ENCODE measurements around the gene CASZ1. TPM values are rescaled to one million over a fixed set of nuclear protein-coding genes. Genes with fewer than 3 reads are reported as not detected.

CASZ1 gene
- total RNA-seq, 1 donor from 2014 or later = 23.6 TPM

- Mint-ChIP-seq H3K27ac (no peak overlapping the region), H3K27me3 (peaks cover 4% of the 10 kb centered on the region), H3K4me1 (ENCODE audit: low read depth) (peaks cover 26% of the 10 kb centered on the region), H3K9me3 (ENCODE audit: low read depth) (no peaks in the 10 kb centered on the region), H3K36me3 (ENCODE audit: insufficient read depth) (no peaks in the 10 kb centered on the region), H3K4me3 (ENCODE audit: low read depth) (no peak overlapping the region)
- no peak for TF ChIP-seq CTCF (IDR thresholded peaks at IDR 0.05; ENCODE audit: unreplicated experiment)
- no peak for DNase-seq (ENCODE audit: low spot score, unreplicated experiment)
Observed at GRCh38 chr1:10768552-10768951, 27.9 kb downstream of the CASZ1 start.

DNA sequence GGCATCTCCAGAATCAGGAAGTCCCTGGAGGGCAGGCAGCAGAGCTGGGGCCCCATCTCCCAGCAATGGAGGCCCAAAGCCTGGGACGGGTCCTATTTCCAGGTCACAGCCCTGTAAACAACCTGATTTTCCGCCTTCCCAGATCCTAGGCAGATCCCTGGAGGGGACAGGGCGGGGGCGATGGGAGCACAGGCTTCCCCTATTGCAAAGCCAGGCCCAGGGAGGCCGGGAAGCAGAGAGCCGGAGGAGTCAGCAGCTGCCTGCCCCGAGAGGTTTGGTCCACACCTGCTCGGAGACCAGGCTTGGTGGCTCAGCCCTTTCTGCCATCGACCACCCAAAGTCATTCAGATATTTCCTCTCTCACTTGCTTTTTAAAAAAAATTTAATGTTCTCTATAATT, 29.2 kb downstream of the CASZ1 start:
- TF ChIP-seq CTCF (IDR thresholded peaks at IDR 0.05; ENCODE audit: unreplicated experiment) = no peak
- H3K27ac Mint-ChIP-seq = no peak overlapping the region
- peaks cover 7% of the 10 kb centered on the region for H3K27me3 Mint-ChIP-seq
- peaks cover 1% of the 10 kb centered on the region for H3K36me3 Mint-ChIP-seq (ENCODE audit: insufficient read depth)
- peaks cover 31% of the 10 kb centered on the region for H3K4me1 Mint-ChIP-seq (ENCODE audit: low read depth)
- no peak overlapping the region for H3K4me3 Mint-ChIP-seq (ENCODE audit: low read depth)
- DNase-seq (ENCODE audit: low spot score, unreplicated experiment) = no peak
- no peaks in the 10 kb centered on the region for H3K9me3 Mint-ChIP-seq (ENCODE audit: low read depth)

GRCh38 chr1:10765734-10766478, 30.5 kb downstream of the CASZ1 start:
- peaks cover 3% of the 10 kb centered on the region for H3K27me3 Mint-ChIP-seq

GRCh38 chr1:10765304-10765703, 31.1 kb downstream of the CASZ1 start:
- Mint-ChIP-seq H3K4me3 (ENCODE audit: low read depth) (no peak overlapping the region), H3K27ac (no peak overlapping the region), H3K9me3 (ENCODE audit: low read depth) (no peaks in the 10 kb centered on the region), H3K4me1 (ENCODE audit: low read depth) (peaks cover 40% of the 10 kb centered on the region), H3K36me3 (ENCODE audit: insufficient read depth) (peaks cover 1% of the 10 kb centered on the region), H3K27me3 (peaks cover 3% of the 10 kb centered on the region)
- DNase-seq (ENCODE audit: low spot score, unreplicated experiment) = no peak
- TF ChIP-seq CTCF (IDR thresholded peaks at IDR 0.05; ENCODE audit: unreplicated experiment) = no peak

More at GRCh38 chr1:10765734-10766478, 30.5 kb downstream of the CASZ1 start:
- Mint-ChIP-seq H3K4me3 (ENCODE audit: low read depth) (no peak overlapping the region), H3K36me3 (ENCODE audit: insufficient read depth) (peaks cover 1% of the 10 kb centered on the region), H3K4me1 (ENCODE audit: low read depth) (peaks cover 36% of the 10 kb centered on the region), H3K27ac (peak overlapping the region; percentile 42), H3K9me3 (ENCODE audit: low read depth) (no peaks in the 10 kb centered on the region)
- TF ChIP-seq CTCF (IDR thresholded peaks at IDR 0.05; ENCODE audit: unreplicated experiment) = no peak
- no peak for DNase-seq (ENCODE audit: low spot score, unreplicated experiment)

GRCh38 chr1:10764296-10764798, 32.1 kb downstream of the CASZ1 start:
- Mint-ChIP-seq H3K4me3 (ENCODE audit: low read depth) (no peak overlapping the region), H3K9me3 (ENCODE audit: low read depth) (no peaks in the 10 kb centered on the region), H3K36me3 (ENCODE audit: insufficient read depth) (peaks cover 1% of the 10 kb centered on the region), H3K27me3 (peaks cover 3% of the 10 kb centered on the region), H3K4me1 (ENCODE audit: low read depth) (peaks cover 46% of the 10 kb centered on the region), H3K27ac (no peak overlapping the region)
- DNase-seq (ENCODE audit: low spot score, unreplicated experiment) = no peak
- TF ChIP-seq CTCF (IDR thresholded peaks at IDR 0.05; ENCODE audit: unreplicated experiment) = no peak
